A549 (cell line): ENCODE measurements around the gene EEF1AKMT1.

ENCODE experiments used
- FOSB ChIP-seq: fragments of 250-450 bp; sonication (Bioruptor Pico); IDR thresholded peaks from 2 replicates; pipeline ENCODE4 v1.5.0; 2020; ENCODE audit warnings: mild to moderate bottlenecking, moderate library complexity
- MYC ChIP-seq: IDR thresholded peaks from 2 replicates; pipeline ENCODE4 v1.6.1; 2012; ENCODE audit warnings: mild to moderate bottlenecking, inconsistent platforms, low read length, improper control_type of control experiment, borderline replicate concordance
- POLR2A ChIP-seq: IDR thresholded peaks from 2 replicates; pipeline ENCODE4 v1.6.1; 2012; ENCODE audit warnings: mild to moderate bottlenecking, low read length
- POLR2AphosphoS2 ChIP-seq: conservative IDR thresholded peaks from 2 replicates; pipeline ENCODE4 v1.6.1; 2012; ENCODE audit warnings: low read length, improper control_type of control experiment, inconsistent platforms
- RAD21 ChIP-seq, 2 experiments: fragments of >200 bp in 1 of 2; sonication (Bioruptor Twin) in 1 of 2; formaldehyde crosslinking in 1 of 2; IDR thresholded peaks in 1 of 2; conservative IDR thresholded peaks in 1 of 2; 2 replicates in 1 of 2; 3 replicates in 1 of 2; pipeline ENCODE4 v1.6.1; 2012 to 2018; ENCODE audit warnings: inconsistent platforms in 1 of 2
- RNF2 ChIP-seq: fragments of 200-600 bp; sonication (generic); IDR thresholded peaks from 2 replicates; pipeline ENCODE4 v1.6.1; 2016; ENCODE audit warnings: low read depth, mild to moderate bottlenecking, antibody characterized with exemption, moderate library complexity, borderline replicate concordance
- TF ChIP-seq, protein P1 (sequence below): fragments of >200 bp; sonication (Bioruptor Twin); formaldehyde crosslinking; IDR thresholded peaks from 3 replicates; pipeline ENCODE4 v1.5.1; 2016
- TF ChIP-seq, protein P2 (sequence below): fragments of 450-650 bp; IDR thresholded peaks from 2 replicates; pipeline ENCODE4 v1.6.1; 2014; ENCODE audit warnings: antibody characterized with exemption

DNA sequence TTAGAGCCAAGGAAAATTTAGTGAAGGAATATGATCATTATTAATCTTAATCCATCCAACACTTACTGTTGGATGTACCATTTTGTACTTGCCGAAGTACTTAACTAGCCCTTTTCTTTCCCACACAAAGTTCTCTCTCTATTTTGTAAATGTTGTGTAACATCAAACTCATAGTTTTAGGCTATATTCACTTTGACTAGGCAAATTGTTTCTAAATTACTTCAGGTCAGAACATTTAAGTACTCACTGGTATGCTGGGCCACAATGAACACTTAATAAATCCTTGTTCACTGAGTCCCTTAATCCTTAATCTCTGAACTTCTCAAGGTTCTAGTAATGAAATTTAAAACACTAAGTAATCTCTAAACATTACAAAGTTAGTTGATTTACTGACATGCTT lies 49.3 kb upstream of the EEF1AKMT1 start:
- TF ChIP-seq, protein P1, sequence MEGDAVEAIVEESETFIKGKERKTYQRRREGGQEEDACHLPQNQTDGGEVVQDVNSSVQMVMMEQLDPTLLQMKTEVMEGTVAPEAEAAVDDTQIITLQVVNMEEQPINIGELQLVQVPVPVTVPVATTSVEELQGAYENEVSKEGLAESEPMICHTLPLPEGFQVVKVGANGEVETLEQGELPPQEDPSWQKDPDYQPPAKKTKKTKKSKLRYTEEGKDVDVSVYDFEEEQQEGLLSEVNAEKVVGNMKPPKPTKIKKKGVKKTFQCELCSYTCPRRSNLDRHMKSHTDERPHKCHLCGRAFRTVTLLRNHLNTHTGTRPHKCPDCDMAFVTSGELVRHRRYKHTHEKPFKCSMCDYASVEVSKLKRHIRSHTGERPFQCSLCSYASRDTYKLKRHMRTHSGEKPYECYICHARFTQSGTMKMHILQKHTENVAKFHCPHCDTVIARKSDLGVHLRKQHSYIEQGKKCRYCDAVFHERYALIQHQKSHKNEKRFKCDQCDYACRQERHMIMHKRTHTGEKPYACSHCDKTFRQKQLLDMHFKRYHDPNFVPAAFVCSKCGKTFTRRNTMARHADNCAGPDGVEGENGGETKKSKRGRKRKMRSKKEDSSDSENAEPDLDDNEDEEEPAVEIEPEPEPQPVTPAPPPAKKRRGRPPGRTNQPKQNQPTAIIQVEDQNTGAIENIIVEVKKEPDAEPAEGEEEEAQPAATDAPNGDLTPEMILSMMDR, result no peak
- no peak for TF ChIP-seq POLR2A
- no peak for TF ChIP-seq MYC
- no peak for TF ChIP-seq FOSB (CRISPR knock-in tag)
- TF ChIP-seq RAD21 (conservative IDR thresholded peaks at IDR 0.05 in 1 of 2, IDR thresholded peaks at IDR 0.05 in 1 of 2), result no peak
- TF ChIP-seq RNF2, result no peak
- TF ChIP-seq, protein P2, sequence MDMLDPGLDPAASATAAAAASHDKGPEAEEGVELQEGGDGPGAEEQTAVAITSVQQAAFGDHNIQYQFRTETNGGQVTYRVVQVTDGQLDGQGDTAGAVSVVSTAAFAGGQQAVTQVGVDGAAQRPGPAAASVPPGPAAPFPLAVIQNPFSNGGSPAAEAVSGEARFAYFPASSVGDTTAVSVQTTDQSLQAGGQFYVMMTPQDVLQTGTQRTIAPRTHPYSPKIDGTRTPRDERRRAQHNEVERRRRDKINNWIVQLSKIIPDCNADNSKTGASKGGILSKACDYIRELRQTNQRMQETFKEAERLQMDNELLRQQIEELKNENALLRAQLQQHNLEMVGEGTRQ, result no peak
- no peak for TF ChIP-seq POLR2AphosphoS2
